ENCODE data around the gene TNC. TPM values are rescaled to one million over a fixed set of nuclear protein-coding genes. Genes with fewer than 3 reads are reported as not detected.

The TNC gene
- total RNA-seq, 1 donor from 2014 or later: 425 TPM

Other genes starting within 250 kb of the TNC start
- gene TNFSF8, start 187.6 kb downstream of the TNC start, total RNA-seq: not detected in 2 replicates